ENCODE measurements around the gene BCL3. TPM values are rescaled to one million over a fixed set of nuclear protein-coding genes. Genes with fewer than 3 reads are reported as not detected.

The BCL3 gene
- total RNA-seq, 1 experiment from 2014 or later: 2.2 TPM

DNA sequence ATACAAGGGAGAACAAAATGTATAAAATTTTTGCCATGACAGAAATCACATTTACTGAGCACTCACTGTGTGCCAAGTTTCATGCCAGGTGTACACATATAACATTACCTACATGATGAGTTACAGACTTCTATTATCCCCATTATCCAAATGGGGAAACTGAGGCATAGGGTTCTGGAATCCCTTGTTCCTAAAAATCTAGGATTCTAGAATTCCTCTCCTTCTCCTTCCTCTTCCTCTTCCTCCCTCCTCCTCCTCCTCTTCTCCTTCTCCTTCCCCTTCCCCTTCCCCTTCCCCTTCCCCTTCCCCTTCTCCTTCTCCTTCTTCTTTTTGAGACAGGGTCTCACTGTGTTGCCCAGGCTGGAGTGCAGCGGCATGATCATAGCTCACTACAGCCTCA is 14.2 kb upstream of the BCL3 start:
- H3K4me1 ChIP-seq (ENCODE audit: insufficient read depth, low read length): no peaks in the 10 kb centered on the region; the same call in 1 of the 2 replicates
- no peaks in the 10 kb centered on the region for H3K27me3 ChIP-seq (ENCODE audit: insufficient read depth, low read length)
- Mint-ChIP-seq H3K27ac (no peak overlapping the region; a peak in 1 of 7 replicates), H3K4me3 (no peak overlapping the region), H3K4me1 (peaks cover 7 to 8% of the 10 kb centered on the region in 2 experiments; a peak in 3 of 4 replicates), H3K36me3 (ENCODE audit: insufficient read depth in 1 of 3, low read depth in 3 of 3) (no peaks in the 10 kb centered on the region), H3K27me3 (ENCODE audit: low read depth) (peaks cover 30% of the 10 kb centered on the region), H3K9me3 (peaks cover 0 to 3% of the 10 kb centered on the region in 2 experiments; a peak in 1 of 5 replicates)
- no peak overlapping the region for H4K8ac ChIP-seq (replicated peaks; ENCODE audit: insufficient read length, low read depth, low read length)
- H2BK120ac ChIP-seq (ENCODE audit: low read depth, low read length, poor library complexity, severe bottlenecking): no peak overlapping the region
- no peak overlapping the region for H2BK20ac ChIP-seq (ENCODE audit: low read depth, low read length, poor library complexity, severe bottlenecking)
- H3K23me2 ChIP-seq (ENCODE audit: insufficient read length, low read depth, low read length, poor library complexity, severe bottlenecking): no peaks in the 10 kb centered on the region
- H3T11ph ChIP-seq (ENCODE audit: low read length): no peak overlapping the region
- H4K91ac ChIP-seq (ENCODE audit: insufficient read length, low read depth, low read length): no peak overlapping the region
- H2BK12ac ChIP-seq (ENCODE audit: insufficient read length, low read depth, low read length): no peak overlapping the region
- no peak overlapping the region for H2BK15ac ChIP-seq (ENCODE audit: low read depth, low read length)
- no peaks in the 10 kb centered on the region for H3K9me3 ChIP-seq (ENCODE audit: control insufficient read depth, low read depth, low read length)
- no peak overlapping the region for H3K14ac ChIP-seq (ENCODE audit: insufficient read depth, low read length)
- H3K23ac ChIP-seq (ENCODE audit: insufficient read length, low read depth, low read length): no peak overlapping the region
- H2AFZ ChIP-seq (ENCODE audit: low read length): no peak overlapping the region
- H3K4me2 ChIP-seq (ENCODE audit: insufficient read depth, insufficient read length, low read length): no peak overlapping the region
- H2AK5ac ChIP-seq (ENCODE audit: insufficient read length, low read length): no peak overlapping the region
- no peak overlapping the region for H2BK5ac ChIP-seq (ENCODE audit: insufficient read length, low read length)
- no peaks in the 10 kb centered on the region for H3K79me1 ChIP-seq (ENCODE audit: insufficient read depth, low read depth, low read length, poor library complexity, severe bottlenecking)
- no peak overlapping the region for H3K4ac ChIP-seq (ENCODE audit: low read depth, low read length)
- no peaks in the 10 kb centered on the region for H4K20me1 ChIP-seq (ENCODE audit: control insufficient read depth, insufficient read depth, insufficient read length)
- no peak overlapping the region for H3K27ac ChIP-seq (ENCODE audit: insufficient read length, low read depth, low read length)
- TF ChIP-seq, protein P1, sequence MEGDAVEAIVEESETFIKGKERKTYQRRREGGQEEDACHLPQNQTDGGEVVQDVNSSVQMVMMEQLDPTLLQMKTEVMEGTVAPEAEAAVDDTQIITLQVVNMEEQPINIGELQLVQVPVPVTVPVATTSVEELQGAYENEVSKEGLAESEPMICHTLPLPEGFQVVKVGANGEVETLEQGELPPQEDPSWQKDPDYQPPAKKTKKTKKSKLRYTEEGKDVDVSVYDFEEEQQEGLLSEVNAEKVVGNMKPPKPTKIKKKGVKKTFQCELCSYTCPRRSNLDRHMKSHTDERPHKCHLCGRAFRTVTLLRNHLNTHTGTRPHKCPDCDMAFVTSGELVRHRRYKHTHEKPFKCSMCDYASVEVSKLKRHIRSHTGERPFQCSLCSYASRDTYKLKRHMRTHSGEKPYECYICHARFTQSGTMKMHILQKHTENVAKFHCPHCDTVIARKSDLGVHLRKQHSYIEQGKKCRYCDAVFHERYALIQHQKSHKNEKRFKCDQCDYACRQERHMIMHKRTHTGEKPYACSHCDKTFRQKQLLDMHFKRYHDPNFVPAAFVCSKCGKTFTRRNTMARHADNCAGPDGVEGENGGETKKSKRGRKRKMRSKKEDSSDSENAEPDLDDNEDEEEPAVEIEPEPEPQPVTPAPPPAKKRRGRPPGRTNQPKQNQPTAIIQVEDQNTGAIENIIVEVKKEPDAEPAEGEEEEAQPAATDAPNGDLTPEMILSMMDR (conservative IDR thresholded peaks at IDR 0.05): no peak
- no peaks in the 10 kb centered on the region for H3K79me2 ChIP-seq (ENCODE audit: insufficient read depth, low read length)
- no peak overlapping the region for H3K18ac ChIP-seq (ENCODE audit: insufficient read length, low read depth, low read length)
- WGBS (ENCODE audit: extremely low coverage, insufficient read length, low lambda C conversion rate): no CpG with 5 or more reads among the region's 1 CpG
- H3K56ac ChIP-seq (ENCODE audit: insufficient read length, low read depth, low read length): no peak overlapping the region
- H4K5ac ChIP-seq (ENCODE audit: insufficient read length, low read depth, low read length): no peak overlapping the region
- H3K9ac ChIP-seq (ENCODE audit: extremely low read depth, insufficient read length, low read length): no peak overlapping the region
- no peak for DNase-seq

Measured in H9 (cell line).